C1 segment of cervical spinal cord (tissue), 14 donors: Measurements from ENCODE around the gene VAMP1.
"Not testable (repeated sequence)": the region's sequence is repeated elsewhere in the genome, so short reads cannot be mapped to it uniquely, and the experiment has no call there.

Experiments used
- DNase-seq, 14 donors: peaks; one replicate each; lab custom pipeline; 2025; lab: John Stamatoyannopoulos, UW

Gene VAMP1

GRCh38 chr12:6451348-6452244 lies 18.9 kb downstream of the VAMP1 start, which contains the start of gene TAPBPL:
TSS of gene TAPBPL (plus strand) at chr12:6452042. CDS start at chr12:6452249, 207 bp downstream.
- DNase-seq = peak in 13 of 14 donors; percentile 74 to 93 (median 87)

- DNase-seq = peak in 1 of 14 donors; percentile 64
These were observed 19.6 kb downstream of the VAMP1 start for GRCh38 chr12:6450869-6451347.

- no peak for DNase-seq
These were observed 20.2 kb downstream of the VAMP1 start for GRCh38 chr12:6450091-6450868.

- no peak for DNase-seq
These were observed 25.5 kb downstream of the VAMP1 start, which contains the start of gene CD27 for GRCh38 chr12:6444704-6445688. TSS of gene CD27 (plus strand) at chr12:6444955. CDS start at chr12:6445096, 141 bp downstream.

- DNase-seq = no peak
These were observed 26.4 kb downstream of the VAMP1 start for GRCh38 chr12:6444031-6444430.

GRCh38 chr12:6443361-6443983 lies 27.0 kb downstream of the VAMP1 start:
- DNase-seq = no peak

- no peak for DNase-seq
These were observed 27.6 kb downstream of the VAMP1 start for GRCh38 chr12:6442836-6443235.

- DNase-seq = no peak
These were observed 30.1 kb downstream of the VAMP1 start for GRCh38 chr12:6440391-6440790.

- no peak for DNase-seq
These were observed 32.1 kb downstream of the VAMP1 start for GRCh38 chr12:6438345-6438744.

GRCh38 chr12:6437586-6437985 lies 32.9 kb downstream of the VAMP1 start:
- no peak for DNase-seq

- DNase-seq = no peak
These were observed 34.3 kb downstream of the VAMP1 start for GRCh38 chr12:6435961-6436715.

GRCh38 chr12:6434205-6435140 lies 36.0 kb downstream of the VAMP1 start:
- no peak for DNase-seq

GRCh38 chr12:6432991-6433390 lies 37.5 kb downstream of the VAMP1 start:
- DNase-seq = no peak

- peak in 7 of 14 donors; percentile 29 to 56 (median 45) for DNase-seq
These were observed 40.1 kb downstream of the VAMP1 start for GRCh38 chr12:6430124-6430989.

- no peak for DNase-seq
These were observed 42.2 kb downstream of the VAMP1 start for GRCh38 chr12:6428326-6428725.

- not testable (repeated sequence) for DNase-seq
These were observed 42.7 kb downstream of the VAMP1 start for GRCh38 chr12:6427796-6428195.

- DNase-seq = no peak
These were observed 43.4 kb downstream of the VAMP1 start for GRCh38 chr12:6426882-6427671.
